GM12878 (cell line): ENCODE results near the gene MST1. TPM values are rescaled to one million over a fixed set of nuclear protein-coding genes. Genes with fewer than 3 reads are reported as not detected.
A peak's percentile ranks its signal among the peaks of the same experiment; 100 is the strongest.

Source experiments
- ATAC-seq: fragments of 200-7000 bp; cut with Tn5 transposase; 3 replicates; pipeline ENCODE4 v1.9.1; 2020; ENCODE audit warnings: mild to moderate bottlenecking, moderate library complexity
- Bru-seq: library from RNA; stranded (reverse); fragments of 400-500 nt; gene quantifications from one replicate; lab custom pipeline; 2021; lab: Mats Ljungman, UMichigan
- BruChase-seq, 2 experiments: library from RNA; stranded (reverse); fragments of 400-500 nt; gene quantifications; one replicate each; lab custom pipeline; 2021; lab: Mats Ljungman, UMichigan
- BruUV-seq: library from RNA; stranded (reverse); fragments of 400-500 nt; replicated peaks from 2 replicates; lab custom pipeline; 2021; lab: Mats Ljungman, UMichigan
- CTCF ChIA-PET: fragments of 300-600 bp; sonication (Branson Sonifier 250); formaldehyde crosslinking; extraction: SDS; loops from one replicate; lab custom pipeline; 2021; ENCODE audit warnings: inconsistent platforms; lab: Yijun Ruan, JAX
- POLR2A ChIA-PET: fragments of 350-600 bp; formaldehyde crosslinking; extraction: SDS; loops from one replicate; lab custom pipeline; 2021; ENCODE audit warnings: inconsistent platforms; lab: Charles Lee
- RAD21 ChIA-PET: fragments of 300-600 bp; sonication (Branson Sonifier 250); formaldehyde crosslinking; loops from one replicate; lab custom pipeline; 2023; ENCODE audit warnings: antibody characterized with exemption; ENCODE audit not compliant: unreplicated experiment; lab: Charles Lee
- SMC1A ChIA-PET: fragments of 300-600 bp; sonication (Branson Sonifier 250); formaldehyde crosslinking; loops from one replicate; lab custom pipeline; 2023; ENCODE audit not compliant: unreplicated experiment, uncharacterized antibody; lab: Charles Lee
- DNase-seq: peaks from one replicate; pipeline ENCODE4 v3.0.0-alpha.2; 2011; ENCODE audit warnings: low read depth, low spot score
- FAIRE-seq: peaks from 3 replicates; lab custom pipeline; 2011; peaks lifted over from hg19 to GRCh38; lab: Jason Lieb, UNC
- H2AFZ ChIP-seq: 2 replicates; pipeline ENCODE4 v1.6.0; 2011; ENCODE audit warnings: low read depth, low read length, control low read depth; ENCODE audit not compliant: control insufficient read depth
- H3K27ac ChIP-seq: 2 replicates; pipeline ENCODE4 v1.5.1; 2011; ENCODE audit warnings: control low read depth; ENCODE audit not compliant: control insufficient read depth, insufficient read depth
- H3K27me3 ChIP-seq, 2 experiments: replicated peaks in 1 of 2; 2 replicates each; pipeline versions ENCODE4 v1.6.0 to v1.6.1; 2011; ENCODE audit warnings: low read length in 1 of 2; ENCODE audit not compliant: control insufficient read depth in 2 of 2, insufficient read depth in 2 of 2
- H3K36me3 ChIP-seq, 2 experiments: 2 replicates each; pipeline ENCODE4 v1.5.1; 2011; ENCODE audit warnings: low read length in 1 of 2; ENCODE audit not compliant: control insufficient read depth in 2 of 2, insufficient read depth in 2 of 2
- H3K4me1 ChIP-seq: 2 replicates; pipeline ENCODE4 v1.6.1; 2011; ENCODE audit warnings: mild to moderate bottlenecking, low read length, moderate library complexity, mixed read lengths; ENCODE audit not compliant: control insufficient read depth, insufficient read depth
- H3K4me2 ChIP-seq: 2 replicates; pipeline ENCODE4 v1.6.0; 2011; ENCODE audit warnings: control low read depth; ENCODE audit not compliant: control insufficient read depth, insufficient read depth
- H3K4me3 ChIP-seq: fragments of 200-600 bp; sonication (generic); 2 replicates; pipeline ENCODE4 v1.5.1; 2016
- H3K79me2 ChIP-seq: 2 replicates; pipeline ENCODE4 v1.6.0; 2011; ENCODE audit warnings: low read length; ENCODE audit not compliant: control insufficient read depth, insufficient read depth
- H3K9ac ChIP-seq: 2 replicates; pipeline ENCODE4 v1.8.0; 2011; ENCODE audit warnings: low read length, control low read depth, mixed read lengths; ENCODE audit not compliant: control insufficient read depth, insufficient read depth
- H3K9me3 ChIP-seq: replicated peaks from 3 replicates; pipeline ENCODE4 v1.5.1; 2011; ENCODE audit warnings: mild to moderate bottlenecking, low read length; ENCODE audit not compliant: control insufficient read depth, insufficient read depth
- H4K20me1 ChIP-seq: 2 replicates; pipeline ENCODE4 v1.6.0; 2011; ENCODE audit not compliant: control insufficient read depth, insufficient read depth
- ASH2L ChIP-seq: fragments of 300-600, 200-600 bp; sonication (generic); IDR thresholded peaks from 2 replicates; pipeline ENCODE4 v1.6.1; 2017; ENCODE audit warnings: low read depth, mild to moderate bottlenecking, borderline replicate concordance
- CBX3 ChIP-seq: fragments of 200-600 bp; sonication (generic); IDR thresholded peaks from 2 replicates; pipeline ENCODE4 v1.6.1; 2016; ENCODE audit warnings: low read depth, borderline replicate concordance
- DPF2 ChIP-seq: fragments of 450-650 bp; IDR thresholded peaks from 2 replicates; pipeline ENCODE4 v1.6.1; 2017; ENCODE audit warnings: mild to moderate bottlenecking
- ETV6 ChIP-seq, 2 experiments: fragments of 450-650 bp in 1 of 2; IDR thresholded peaks in 1 of 2; conservative IDR thresholded peaks in 1 of 2; 2 replicates each; pipeline ENCODE4 v1.6.1; 2014; ENCODE audit warnings: antibody characterized with exemption in 1 of 2, borderline replicate concordance in 1 of 2, low read depth in 1 of 2, mild to moderate bottlenecking in 1 of 2, moderate library complexity in 1 of 2
- MTA3 ChIP-seq: IDR thresholded peaks from 2 replicates; pipeline ENCODE4 v1.6.1; 2012; ENCODE audit warnings: low read length, inconsistent platforms, borderline replicate concordance
- NBN ChIP-seq: fragments of 450-650 bp; IDR thresholded peaks from 2 replicates; pipeline ENCODE4 v1.6.1; 2016
- NRF1 ChIP-seq: conservative IDR thresholded peaks from 2 replicates; pipeline ENCODE4 v1.6.1; 2011; ENCODE audit warnings: mild to moderate bottlenecking, low read depth, low read length, improper control_type of control experiment
- POLR2AphosphoS2 ChIP-seq: IDR thresholded peaks from 2 replicates; pipeline ENCODE4 v1.6.1; 2011; ENCODE audit warnings: low read depth, mild to moderate bottlenecking, low read length, improper control_type of control experiment, moderate library complexity
- SMAD5 ChIP-seq: IDR thresholded peaks from 2 replicates; pipeline ENCODE4 v1.6.1; 2016; ENCODE audit warnings: antibody characterized with exemption, low read depth
- ZNF207 ChIP-seq: fragments of 450-650 bp; IDR thresholded peaks from 2 replicates; pipeline ENCODE4 v1.6.1; 2014; ENCODE audit warnings: antibody characterized with exemption, mild to moderate bottlenecking, borderline replicate concordance
- ZNF217 ChIP-seq: fragments of 450-650 bp; IDR thresholded peaks from 2 replicates; pipeline ENCODE4 v1.6.1; 2017; ENCODE audit warnings: antibody characterized with exemption, mild to moderate bottlenecking
- WGBS: methylation state at CpG from one replicate; pipeline ENCODE4 v1.1.6; 2016; ENCODE audit warnings: low lambda C conversion rate; ENCODE audit not compliant: insufficient replicate concordance, insufficient coverage; ENCODE audit errors: missing lambda C conversion rate; 5-methylcytosine and 5-hydroxymethylcytosine counted together
- in situ Hi-C: fragments of 300-500 bp; cut with MboI; formaldehyde crosslinking; loops from 9 replicates; pipeline ENCODE4 v1.14.3; 2018; ENCODE audit warnings: mixed read lengths
- intact Hi-C: fragments of 100-400 bp; cut with micrococcal nuclease; formaldehyde crosslinking; loops from one replicate; pipeline ENCODE4 v1.14.2; 2022; ENCODE audit not compliant: unreplicated experiment
- long read RNA-seq, 2 experiments: library from polyadenylated mRNA; unstranded; transcript quantifications; one replicate each; pipeline ENCODE4 v2.0.0, GENCODE V29; 2019 to 2020
- polyA minus RNA-seq, 3 experiments: library from RNA; depleted of rRNA, polyadenylated mRNA; stranded (reverse); fragments of >200 nt; gene quantifications; 2 replicates each; pipeline ENCODE4 v1.2.3, GENCODE V29; 2011
- polyA plus RNA-seq, 11 experiments: library from polyadenylated mRNA; depleted of rRNA in 4 of 11; unstranded in 6 of 11; stranded (reverse) in 5 of 11; fragments of >200 nt; fragmentation: Nextera tagmentation in 4 of 11; fragmentation: Illumina TruSeq in 1 of 11; extraction: Ambion mirVana in 4 of 11; extraction: Trizol in 1 of 11; gene quantifications; 1 replicate in 1 of 11; 2 replicates in 10 of 11; pipeline versions ENCODE4 v1.2.1 to v1.2.3, GENCODE V29; 2011 to 2016; ENCODE audit warnings: inconsistent platforms in 2 of 11, missing spikeins in 2 of 11, low read depth in 1 of 11
- total RNA-seq, 4 experiments: library from RNA; depleted of rRNA in 3 of 4; stranded (reverse); fragments of >200 nt in 3 of 4; fragmentation: Illumina TruSeq in 1 of 4; extraction: Trizol in 1 of 4; gene quantifications; 2 replicates each; pipeline versions ENCODE4 v1.2.1 to v1.2.3, GENCODE V29; 2013 to 2021
- TF ChIP-seq, protein P1 (sequence below), 3 experiments: IDR thresholded peaks in 2 of 3; conservative IDR thresholded peaks in 1 of 3; 2 replicates each; pipeline ENCODE4 v1.5.1; 2011; ENCODE audit warnings: low read depth in 3 of 3, low read length in 3 of 3, mild to moderate bottlenecking in 3 of 3, control low read depth in 2 of 3, moderate library complexity in 2 of 3, inconsistent platforms in 1 of 3, mixed read lengths in 1 of 3; ENCODE audit not compliant: control insufficient read depth in 2 of 3, insufficient read depth in 1 of 3; ENCODE audit errors: extremely low read depth in 1 of 3
- TF ChIP-seq, protein P2 (sequence below): IDR thresholded peaks from 2 replicates; pipeline ENCODE4 v1.6.1; 2012; ENCODE audit warnings: mild to moderate bottlenecking, low read depth, low read length

The MST1 gene
- total RNA-seq (2013; cell fraction: nucleolus; rRNA removed) = 31.5 and 41.7 TPM in 2 replicates
- 10.1 and 10.6 TPM in 2 replicates for total RNA-seq (2014; rRNA removed)
- 2.3 and 3.0 TPM in 2 replicates for total RNA-seq (2014; rRNA removed; fragmentation: Illumina TruSeq; extraction: Trizol)
- 14.1 TPM in 2 replicates for total RNA-seq (2021)
- polyA plus RNA-seq (2011; ENCODE audit: low read depth) = 23.1 TPM
- 13.4 and 24.2 TPM in 2 replicates for polyA plus RNA-seq (2011; rRNA removed)
- polyA plus RNA-seq (2011; cell fraction: cytosol; rRNA removed) = 16.4 and 28.7 TPM in 2 replicates
- 519 and 594 TPM in 2 replicates for polyA plus RNA-seq (2011; cell fraction: nucleus; rRNA removed)
- 38.8 and 51.3 TPM in 2 replicates for polyA plus RNA-seq (2012)
- polyA plus RNA-seq (2014; fragmentation: Illumina TruSeq; extraction: Trizol) = 1.6 and 3.4 TPM in 2 replicates
- 1 to 10 TPM; 1.2 to 4.4 TPM for polyA plus RNA-seq (2014; fragmentation: Nextera tagmentation; extraction: Ambion mirVana)
- polyA plus RNA-seq (2014; rRNA removed) = 20.8 and 25.5 TPM in 2 replicates
- 1 to 10 TPM; 2.6 to 3.9 TPM for polyA plus RNA-seq (2016; fragmentation: Nextera tagmentation; extraction: Ambion mirVana)
- polyA minus RNA-seq (2011; rRNA and poly(A)+ RNA removed) = 4.2 and 11.5 TPM in 2 replicates
- 5.6 and 5.8 TPM in 2 replicates for polyA minus RNA-seq (2011; cell fraction: cytosol; rRNA and poly(A)+ RNA removed)
- 44.7 and 55.5 TPM in 2 replicates for polyA minus RNA-seq (2011; cell fraction: nucleus; rRNA and poly(A)+ RNA removed)
- Bru-seq, nascent RNA = percentile 61 among the genes with signal in this experiment
- percentile 66 among the genes with signal in this experiment for BruChase-seq, experiment 1, labeled RNA remaining after a 6-hour chase
- BruChase-seq, experiment 2, labeled RNA remaining after a 2-hour chase = percentile 58 among the genes with signal in this experiment
- long read RNA-seq, experiment 1 = 0 reads
- long read RNA-seq, experiment 2 = 0 reads

DNA sequence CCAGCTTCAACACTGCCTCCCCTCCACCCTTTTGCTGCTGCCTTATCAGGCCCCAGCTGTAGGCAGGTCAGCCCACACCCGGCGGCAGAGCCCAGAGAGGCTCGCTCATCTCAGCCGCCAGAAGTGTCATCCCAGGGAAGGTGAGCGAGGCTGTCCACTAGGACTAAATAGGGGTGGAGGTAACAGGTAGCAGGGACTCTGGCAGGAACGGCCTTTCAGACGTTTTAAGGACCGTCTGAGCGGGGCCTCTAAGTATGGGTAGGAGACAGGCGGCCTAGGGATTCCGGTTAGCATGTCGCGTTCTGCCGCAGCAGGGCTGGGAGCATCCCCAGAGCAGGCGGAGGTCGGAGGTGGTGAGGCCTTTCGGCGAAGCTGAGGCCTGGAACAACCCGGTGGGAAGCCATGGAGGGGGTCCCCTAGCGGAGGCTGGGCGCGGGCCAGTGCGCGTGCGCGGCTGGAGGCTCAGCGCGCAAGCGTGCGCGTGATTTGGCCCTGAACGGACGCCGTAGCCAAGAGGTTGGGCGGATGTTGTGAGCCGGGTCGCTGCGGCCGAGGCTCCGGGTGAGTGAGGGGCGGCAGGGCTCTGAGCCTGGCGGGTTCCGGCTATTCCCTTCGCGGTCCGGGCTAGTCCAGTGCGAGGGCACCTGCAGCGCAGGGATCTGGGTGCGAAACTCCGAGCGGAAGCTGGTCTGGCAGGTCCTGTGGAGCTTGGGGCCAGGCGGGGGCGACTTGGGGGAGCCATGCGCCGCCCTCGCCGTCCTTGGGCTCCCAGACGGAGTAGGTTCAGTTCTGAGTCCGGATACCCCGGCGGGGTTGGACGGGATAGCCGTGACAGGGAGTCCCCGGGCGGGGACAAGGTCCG is at the start of gene MST1, which contains the start of gene RNF123:
MST1 (minus strand) TSS at position 429 of the 862 bp plus-strand sequence. CDS start 783 bp downstream, outside the sequence.
RNF123 (plus strand) TSS at position 512 of the 862 bp plus-strand sequence. CDS start 1,609 bp downstream, outside the sequence.
- Histone ChIP-seq H3K4me1 (no peaks in the 10 kb centered on the region; the same call in 1 of the 2 replicates), H3K79me2 (peaks cover 14% of the 10 kb centered on the region), H3K4me2 (peak within 1 kb of the TSS; percentile 99), H3K27me3 (no peaks in the 10 kb centered on the region), H3K36me3 (no peaks in the 10 kb centered on the region), H3K4me3 (peak within 1 kb of the TSS; percentile 62), H3K9me3 (no peaks in the 10 kb centered on the region), H4K20me1 (no peaks in the 10 kb centered on the region), H3K9ac (peak within 1 kb of the TSS; percentile 91), H3K27ac (peak within 1 kb of the TSS; percentile 89), H2AFZ (peak within 1 kb of the TSS; percentile 98)
- ChIA-PET SMC1A (no interaction called here), CTCF (interaction anchor here (0.6 to 1.3 kb wide), 3 partner anchors 14 to 354 kb away, joined by 3 read pairs; no protein-coding TSS in a partner anchor), POLR2A (interaction anchor here (0.5 to 1.1 kb wide), 2 partner anchors 59 to 126 kb away, joined by 3 to 5 read pairs; no protein-coding TSS in a partner anchor), RAD21 (no interaction called here)
- DNase-seq (peak; percentile 59), ATAC-seq (peak; percentile 87), FAIRE-seq (no peak)
- TSS peak; percentile 91 for BruUV-seq
- intact Hi-C loops (no loop called here), in situ Hi-C loops (no loop called here)
- WGBS = 2% methylated on average over 64 of the region's 66 CpGs
- TF ChIP-seq MTA3 (no peak), DPF2 (peak; percentile 49; the same call in 1 of the 2 replicates), ZNF217 (no peak), NRF1 (peak; percentile 87), SMAD5 (no peak; the same call in 1 of the 2 replicates), ETV6 (conservative IDR thresholded peaks at IDR 0.05 in 1 of 2, IDR thresholded peaks at IDR 0.05 in 1 of 2; ENCODE audit: borderline replicate concordance in 1 of 2, low read depth in 1 of 2) (no peak), NBN (peak; percentile 58; the same call in 1 of the 2 replicates), CBX3 (no peak), ASH2L (peak; percentile 76; the same call in 1 of the 2 replicates), ZNF207 (peak; percentile 69; the same call in 1 of the 2 replicates), POLR2AphosphoS2 (no peak)
- TF ChIP-seq, protein P1, sequence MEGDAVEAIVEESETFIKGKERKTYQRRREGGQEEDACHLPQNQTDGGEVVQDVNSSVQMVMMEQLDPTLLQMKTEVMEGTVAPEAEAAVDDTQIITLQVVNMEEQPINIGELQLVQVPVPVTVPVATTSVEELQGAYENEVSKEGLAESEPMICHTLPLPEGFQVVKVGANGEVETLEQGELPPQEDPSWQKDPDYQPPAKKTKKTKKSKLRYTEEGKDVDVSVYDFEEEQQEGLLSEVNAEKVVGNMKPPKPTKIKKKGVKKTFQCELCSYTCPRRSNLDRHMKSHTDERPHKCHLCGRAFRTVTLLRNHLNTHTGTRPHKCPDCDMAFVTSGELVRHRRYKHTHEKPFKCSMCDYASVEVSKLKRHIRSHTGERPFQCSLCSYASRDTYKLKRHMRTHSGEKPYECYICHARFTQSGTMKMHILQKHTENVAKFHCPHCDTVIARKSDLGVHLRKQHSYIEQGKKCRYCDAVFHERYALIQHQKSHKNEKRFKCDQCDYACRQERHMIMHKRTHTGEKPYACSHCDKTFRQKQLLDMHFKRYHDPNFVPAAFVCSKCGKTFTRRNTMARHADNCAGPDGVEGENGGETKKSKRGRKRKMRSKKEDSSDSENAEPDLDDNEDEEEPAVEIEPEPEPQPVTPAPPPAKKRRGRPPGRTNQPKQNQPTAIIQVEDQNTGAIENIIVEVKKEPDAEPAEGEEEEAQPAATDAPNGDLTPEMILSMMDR (IDR thresholded peaks at IDR 0.05 in 2 of 3, conservative IDR thresholded peaks at IDR 0.05 in 1 of 3; ENCODE audit: control insufficient read depth in 2 of 3, extremely low read depth in 1 of 3, insufficient read depth in 1 of 3, low read depth in 3 of 3, low read length in 3 of 3) = peak; percentile 23 to 46 (median 26); a peak in 2 of 6 replicates
- TF ChIP-seq, protein P2, sequence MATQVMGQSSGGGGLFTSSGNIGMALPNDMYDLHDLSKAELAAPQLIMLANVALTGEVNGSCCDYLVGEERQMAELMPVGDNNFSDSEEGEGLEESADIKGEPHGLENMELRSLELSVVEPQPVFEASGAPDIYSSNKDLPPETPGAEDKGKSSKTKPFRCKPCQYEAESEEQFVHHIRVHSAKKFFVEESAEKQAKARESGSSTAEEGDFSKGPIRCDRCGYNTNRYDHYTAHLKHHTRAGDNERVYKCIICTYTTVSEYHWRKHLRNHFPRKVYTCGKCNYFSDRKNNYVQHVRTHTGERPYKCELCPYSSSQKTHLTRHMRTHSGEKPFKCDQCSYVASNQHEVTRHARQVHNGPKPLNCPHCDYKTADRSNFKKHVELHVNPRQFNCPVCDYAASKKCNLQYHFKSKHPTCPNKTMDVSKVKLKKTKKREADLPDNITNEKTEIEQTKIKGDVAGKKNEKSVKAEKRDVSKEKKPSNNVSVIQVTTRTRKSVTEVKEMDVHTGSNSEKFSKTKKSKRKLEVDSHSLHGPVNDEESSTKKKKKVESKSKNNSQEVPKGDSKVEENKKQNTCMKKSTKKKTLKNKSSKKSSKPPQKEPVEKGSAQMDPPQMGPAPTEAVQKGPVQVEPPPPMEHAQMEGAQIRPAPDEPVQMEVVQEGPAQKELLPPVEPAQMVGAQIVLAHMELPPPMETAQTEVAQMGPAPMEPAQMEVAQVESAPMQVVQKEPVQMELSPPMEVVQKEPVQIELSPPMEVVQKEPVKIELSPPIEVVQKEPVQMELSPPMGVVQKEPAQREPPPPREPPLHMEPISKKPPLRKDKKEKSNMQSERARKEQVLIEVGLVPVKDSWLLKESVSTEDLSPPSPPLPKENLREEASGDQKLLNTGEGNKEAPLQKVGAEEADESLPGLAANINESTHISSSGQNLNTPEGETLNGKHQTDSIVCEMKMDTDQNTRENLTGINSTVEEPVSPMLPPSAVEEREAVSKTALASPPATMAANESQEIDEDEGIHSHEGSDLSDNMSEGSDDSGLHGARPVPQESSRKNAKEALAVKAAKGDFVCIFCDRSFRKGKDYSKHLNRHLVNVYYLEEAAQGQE = no peak
